Measurements from ENCODE around the gene TPM4.
"Not testable (repeated sequence)": the region's sequence is repeated elsewhere in the genome, so short reads cannot be mapped to it uniquely, and the experiment has no call there.

Gene TPM4

GRCh38 chr19:16111909-16112752, 35.8 kb downstream of the TPM4 start:
- DNase-seq: peak; percentile 41 to 60
- no peak for TF ChIP-seq GATA1 (IDR thresholded peaks at IDR 0.05; ENCODE audit: low read depth, low read length)
- TF ChIP-seq POLR2A (IDR thresholded peaks at IDR 0.05; ENCODE audit: low read length): no peak

- peak; percentile 81 to 89 for DNase-seq
- no peak for TF ChIP-seq GATA1 (IDR thresholded peaks at IDR 0.05; ENCODE audit: low read depth, low read length)
- TF ChIP-seq POLR2A (IDR thresholded peaks at IDR 0.05; ENCODE audit: low read length): no peak
Measured at GRCh38 chr19:16112778-16113177, 36.5 kb downstream of the TPM4 start.

DNA sequence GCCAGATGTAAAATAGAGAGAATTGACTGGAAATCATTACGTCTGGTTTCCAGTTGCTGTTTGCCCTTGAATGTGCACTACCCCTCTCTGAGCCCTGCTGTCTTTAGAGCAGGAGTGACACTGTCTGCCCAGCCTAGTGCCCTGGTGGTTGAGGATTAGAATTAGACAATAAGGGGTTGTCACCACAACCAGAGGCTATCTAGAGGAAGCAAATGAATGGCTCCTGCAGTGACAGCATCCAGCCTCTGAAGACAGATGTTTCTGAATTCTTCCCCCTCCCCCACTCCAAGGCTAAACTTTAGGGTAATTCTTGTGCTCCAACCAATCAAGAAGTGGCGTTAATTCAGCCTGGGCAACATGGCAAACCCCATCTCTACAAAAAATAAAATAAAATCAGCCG, 37.4 kb downstream of the TPM4 start:
- DNase-seq: peak; percentile 24 to 64
- TF ChIP-seq GATA1 (IDR thresholded peaks at IDR 0.05; ENCODE audit: low read depth, low read length): no peak
- no peak for TF ChIP-seq POLR2A (IDR thresholded peaks at IDR 0.05; ENCODE audit: low read length)

DNA sequence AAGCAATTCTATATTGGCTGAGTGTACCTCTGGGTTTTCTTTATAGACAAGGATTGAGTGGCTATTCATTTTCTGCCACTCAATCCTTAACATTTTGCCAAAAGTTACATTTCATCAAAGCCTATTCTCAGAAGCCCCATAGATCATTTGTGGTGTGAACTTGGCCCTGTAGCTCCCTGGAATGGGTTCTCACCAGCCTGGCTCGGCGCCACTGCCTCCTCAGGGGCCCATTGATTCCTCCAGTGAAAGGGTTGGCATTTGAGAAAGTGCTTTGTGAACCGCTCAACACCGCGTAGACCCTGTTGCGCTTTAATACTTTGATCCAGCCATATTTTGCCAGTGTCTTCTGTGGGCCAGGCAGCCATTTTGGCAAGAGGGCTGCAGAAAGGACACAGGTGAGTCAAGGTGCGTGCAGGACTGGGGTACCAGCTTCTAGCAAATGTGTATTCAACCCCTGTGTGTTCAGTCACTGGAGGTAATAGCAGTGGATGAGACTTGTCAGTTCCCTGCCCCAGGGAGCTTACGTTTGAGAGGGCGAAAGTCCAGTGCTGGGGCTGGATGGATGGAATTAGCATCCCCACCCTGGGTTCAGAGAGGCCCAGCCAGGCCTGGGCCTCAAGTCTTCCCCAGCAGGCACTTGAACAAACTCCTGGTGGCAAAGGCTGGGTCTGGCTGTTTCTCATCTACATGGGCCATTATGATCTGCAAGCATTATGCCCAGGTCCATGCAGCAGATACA, 39.2 kb downstream of the TPM4 start:
- DNase-seq: no peak
- TF ChIP-seq GATA1 (IDR thresholded peaks at IDR 0.05; ENCODE audit: low read depth, low read length) (no peak), POLR2A (IDR thresholded peaks at IDR 0.05; ENCODE audit: low read length) (no peak)

- no peak for DNase-seq
- TF ChIP-seq GATA1 (IDR thresholded peaks at IDR 0.05; ENCODE audit: low read depth, low read length) (no peak), POLR2A (IDR thresholded peaks at IDR 0.05; ENCODE audit: low read length) (no peak)
Measured at GRCh38 chr19:16116067-16116466, 39.8 kb downstream of the TPM4 start.

GRCh38 chr19:16117594-16118033, 41.3 kb downstream of the TPM4 start:
- DNase-seq: no peak
- TF ChIP-seq GATA1 (IDR thresholded peaks at IDR 0.05; ENCODE audit: low read depth, low read length): no peak
- TF ChIP-seq POLR2A (IDR thresholded peaks at IDR 0.05; ENCODE audit: low read length): no peak

- no peak for DNase-seq
- no peak for TF ChIP-seq POLR2A (IDR thresholded peaks at IDR 0.05; ENCODE audit: low read length)
- TF ChIP-seq GATA1 (IDR thresholded peaks at IDR 0.05; ENCODE audit: low read depth, low read length): no peak
Measured at GRCh38 chr19:16118489-16119033, 42.3 kb downstream of the TPM4 start.

- not testable (repeated sequence) for DNase-seq
Measured at GRCh38 chr19:16119075-16119857, 43.0 kb downstream of the TPM4 start.

GRCh38 chr19:16121141-16121540, 44.8 kb downstream of the TPM4 start:
- DNase-seq: no peak
- TF ChIP-seq GATA1 (IDR thresholded peaks at IDR 0.05; ENCODE audit: low read depth, low read length) (no peak), POLR2A (IDR thresholded peaks at IDR 0.05; ENCODE audit: low read length) (no peak)

DNA sequence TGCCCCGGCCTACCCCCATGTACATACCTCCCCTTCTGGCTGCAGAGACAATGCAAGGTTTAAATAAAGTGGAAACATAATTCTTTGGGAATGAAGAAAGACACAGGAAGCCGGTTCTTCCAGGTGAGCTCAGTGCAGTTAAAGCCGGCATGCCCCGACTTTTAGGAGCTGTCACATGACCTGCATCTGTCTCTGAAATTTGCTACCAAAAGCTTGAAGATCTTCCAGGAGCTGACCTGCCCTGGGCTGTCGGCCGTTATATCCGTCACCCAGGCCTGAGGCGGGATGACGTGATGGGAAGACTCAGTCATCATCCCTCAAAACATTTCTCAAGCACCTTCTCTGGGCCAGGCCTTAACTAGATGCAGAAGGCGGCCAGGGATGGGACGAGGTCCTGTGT, 45.7 kb downstream of the TPM4 start:
- TF ChIP-seq POLR2A (IDR thresholded peaks at IDR 0.05; ENCODE audit: low read length): no peak
- no peak for TF ChIP-seq GATA1 (IDR thresholded peaks at IDR 0.05; ENCODE audit: low read depth, low read length)
- no peak for DNase-seq

- TF ChIP-seq GATA1 (IDR thresholded peaks at IDR 0.05; ENCODE audit: low read depth, low read length) (no peak), POLR2A (IDR thresholded peaks at IDR 0.05; ENCODE audit: low read length) (no peak)
- no peak for DNase-seq
Measured at GRCh38 chr19:16124953-16125352, 48.7 kb downstream of the TPM4 start.

DNA sequence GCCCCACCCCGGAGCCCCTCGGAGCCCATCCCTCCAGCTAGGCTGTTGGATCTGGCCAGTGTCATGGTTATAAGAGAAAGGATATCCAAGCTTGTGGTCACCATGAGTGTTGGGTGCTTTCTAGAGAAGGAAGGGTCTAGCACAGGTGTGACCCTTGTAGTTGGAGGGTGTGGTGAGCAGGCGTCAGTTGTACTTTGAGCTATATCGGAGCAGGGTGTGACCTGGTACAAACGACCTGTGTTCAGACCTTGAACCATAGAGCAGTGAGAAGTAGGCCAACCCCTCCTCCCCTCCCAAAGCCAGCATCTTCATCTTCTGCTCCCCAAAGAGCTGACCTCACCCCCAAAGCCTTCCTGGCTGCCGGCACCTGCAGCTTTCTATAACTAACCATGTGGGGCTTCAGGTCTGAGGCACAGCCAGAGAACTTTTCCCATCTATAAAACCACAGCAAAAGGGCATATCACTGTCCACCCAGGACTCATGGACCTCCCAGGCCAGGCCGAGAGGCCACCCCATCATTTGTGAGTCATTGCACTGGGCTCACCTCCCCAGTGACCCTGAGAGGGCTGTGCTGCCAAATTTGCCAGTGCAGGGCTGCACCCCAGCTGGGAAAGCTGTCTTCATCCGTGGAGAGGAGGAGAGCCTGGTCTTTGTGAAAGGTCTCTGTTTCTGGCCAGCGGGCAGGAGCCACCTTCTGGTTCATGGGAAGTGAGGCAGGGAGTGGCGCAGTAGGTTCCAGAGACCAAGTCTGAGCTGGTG, 49.6 kb downstream of the TPM4 start:
- no peak for TF ChIP-seq POLR2A (IDR thresholded peaks at IDR 0.05; ENCODE audit: low read length)
- no peak for TF ChIP-seq GATA1 (IDR thresholded peaks at IDR 0.05; ENCODE audit: low read depth, low read length)
- no peak for DNase-seq

GRCh38 chr19:16127080-16127479, 50.8 kb downstream of the TPM4 start:
- TF ChIP-seq POLR2A (IDR thresholded peaks at IDR 0.05; ENCODE audit: low read length): no peak
- TF ChIP-seq GATA1 (IDR thresholded peaks at IDR 0.05; ENCODE audit: low read depth, low read length): no peak
- DNase-seq: no peak
